ACC112 (cell line): ENCODE results near the gene TNN.

Source experiments
- H2AFZ ChIP-seq: fragments of 200-600 bp; sonication (generic); one replicate; pipeline ENCODE4 v1.6.0; 2017; ENCODE audit warnings: antibody characterized with exemption, low read length; ENCODE audit not compliant: unreplicated experiment
- H3K27ac ChIP-seq: fragments of 200-600 bp; sonication (generic); 2 replicates; pipeline ENCODE4 v1.5.1; 2014; ENCODE audit warnings: low read depth, mild to moderate bottlenecking, antibody characterized with exemption, low read length, moderate library complexity
- H3K27me3 ChIP-seq: fragments of 200-600 bp; sonication (generic); 2 replicates; pipeline ENCODE4 v1.6.1; 2014; ENCODE audit warnings: mild to moderate bottlenecking, antibody characterized with exemption, low read length, moderate library complexity, mixed read lengths; ENCODE audit not compliant: insufficient read depth
- H3K36me3 ChIP-seq: fragments of 200-600 bp; sonication (generic); 2 replicates; pipeline ENCODE4 v1.6.1; 2016; ENCODE audit warnings: mild to moderate bottlenecking, antibody characterized with exemption, low read length, moderate library complexity, mixed read lengths; ENCODE audit not compliant: insufficient read depth
- H3K4me1 ChIP-seq: fragments of 200-600 bp; sonication (generic); one replicate; pipeline ENCODE4 v1.6.1; 2016; ENCODE audit warnings: low read length, mixed read lengths; ENCODE audit not compliant: insufficient read depth, unreplicated experiment, control insufficient read depth
- H3K4me3 ChIP-seq: fragments of 200-600 bp; sonication (generic); 2 replicates; pipeline ENCODE4 v1.5.1; 2014; ENCODE audit warnings: mild to moderate bottlenecking, low read depth, low read length
- H3K79me2 ChIP-seq: fragments of 200-600 bp; sonication (generic); one replicate; pipeline ENCODE4 v1.6.0; 2016; ENCODE audit warnings: low read length; ENCODE audit not compliant: control insufficient read depth, unreplicated experiment, insufficient read depth

TNN gene

DNA sequence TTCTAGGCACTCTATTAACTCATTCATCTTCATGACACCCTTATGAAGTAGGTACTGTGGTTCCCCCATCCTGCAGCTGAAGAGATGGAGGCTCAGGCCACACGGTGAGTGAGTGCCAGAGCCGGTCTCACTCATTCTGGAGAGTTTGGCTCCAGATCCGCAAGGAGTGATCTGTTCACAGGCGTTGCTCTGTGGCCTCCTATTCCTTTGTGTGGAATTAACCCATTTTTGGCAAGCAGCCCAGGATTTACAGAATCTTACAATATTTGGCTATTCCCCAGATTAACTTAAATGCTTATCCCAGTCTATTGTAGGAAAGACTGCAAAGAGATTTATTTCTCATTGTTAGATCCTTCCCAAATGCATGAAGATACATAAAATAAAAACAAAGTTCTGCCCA, 95.3 kb downstream of the TNN start:
- no peak overlapping the region for H2AFZ ChIP-seq
- H3K79me2 ChIP-seq, result no peaks in the 10 kb centered on the region
- no peak overlapping the region for H3K4me3 ChIP-seq
- no peaks in the 10 kb centered on the region for H3K36me3 ChIP-seq
- H3K4me1 ChIP-seq, result no peaks in the 10 kb centered on the region
- no peak overlapping the region for H3K27ac ChIP-seq
- no peaks in the 10 kb centered on the region for H3K27me3 ChIP-seq

DNA sequence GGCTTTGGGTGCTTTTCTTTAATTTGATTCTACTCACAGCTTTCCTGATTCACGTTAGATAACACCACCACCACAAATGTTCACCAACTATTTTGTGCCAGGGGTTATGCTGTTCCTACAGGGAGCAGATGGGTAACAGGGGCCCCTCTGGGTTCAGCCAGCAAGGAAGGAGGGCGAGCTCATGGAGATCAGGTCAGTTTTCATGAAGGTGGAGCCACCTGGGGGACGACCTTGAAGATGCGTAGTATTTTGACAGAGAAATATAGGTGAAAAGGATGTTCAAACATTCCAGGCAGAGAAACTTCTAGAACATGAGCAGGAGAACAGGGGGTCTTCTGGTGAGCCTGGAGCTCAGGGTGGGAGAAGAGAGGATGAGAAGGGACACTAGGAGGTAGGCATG, 96.1 kb downstream of the TNN start:
- Histone ChIP-seq H3K4me1 (no peaks in the 10 kb centered on the region), H3K27ac (no peak overlapping the region), H3K79me2 (no peaks in the 10 kb centered on the region), H2AFZ (no peak overlapping the region), H3K4me3 (no peak overlapping the region), H3K27me3 (no peaks in the 10 kb centered on the region), H3K36me3 (no peaks in the 10 kb centered on the region)

DNA sequence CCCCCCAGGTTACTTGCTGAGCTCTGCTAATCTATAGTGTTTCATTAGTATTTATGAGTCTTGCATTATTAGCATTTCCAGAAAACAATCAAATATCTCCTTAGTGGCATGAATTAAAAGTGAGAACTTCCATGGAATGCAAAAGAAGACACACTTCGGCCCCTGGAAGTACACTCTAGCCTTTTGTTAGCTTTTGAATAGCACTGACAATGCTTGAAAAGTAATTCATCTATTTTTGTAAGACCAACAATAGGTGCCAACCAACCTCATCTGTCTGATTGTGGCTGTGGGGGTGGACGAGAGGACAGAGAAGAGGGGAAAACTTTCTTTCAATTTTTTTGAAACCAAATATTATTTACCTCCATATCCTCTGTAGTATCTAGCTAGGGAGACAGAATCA, 97.1 kb downstream of the TNN start:
- H3K27ac ChIP-seq, result no peak overlapping the region
- no peaks in the 10 kb centered on the region for H3K27me3 ChIP-seq
- no peaks in the 10 kb centered on the region for H3K79me2 ChIP-seq
- H3K36me3 ChIP-seq, result no peaks in the 10 kb centered on the region
- H3K4me1 ChIP-seq, result no peaks in the 10 kb centered on the region
- H2AFZ ChIP-seq, result no peak overlapping the region
- H3K4me3 ChIP-seq, result no peak overlapping the region

DNA sequence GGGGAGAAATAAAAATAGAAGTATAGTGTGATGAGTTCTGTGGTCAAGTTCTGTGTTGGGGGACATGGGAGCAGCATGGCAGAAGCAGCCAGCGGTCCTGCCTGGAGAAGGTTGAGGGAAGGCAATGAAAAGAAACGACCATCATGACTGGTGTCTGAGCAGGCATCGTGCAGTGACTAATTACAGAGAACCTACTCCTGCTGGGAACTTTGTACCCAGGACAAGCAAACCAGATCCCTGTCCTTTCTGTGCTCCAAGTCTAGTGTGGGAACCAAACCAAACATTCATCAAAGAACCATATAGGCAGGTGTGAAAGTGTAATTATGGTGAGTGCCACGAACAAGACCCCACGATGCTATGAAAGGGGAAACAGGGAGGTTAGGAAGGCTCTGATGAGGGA, 99.1 kb downstream of the TNN start:
- Histone ChIP-seq H2AFZ (no peak overlapping the region), H3K79me2 (no peaks in the 10 kb centered on the region), H3K27me3 (no peaks in the 10 kb centered on the region), H3K27ac (no peak overlapping the region), H3K4me1 (no peaks in the 10 kb centered on the region), H3K4me3 (no peak overlapping the region), H3K36me3 (no peaks in the 10 kb centered on the region)

DNA sequence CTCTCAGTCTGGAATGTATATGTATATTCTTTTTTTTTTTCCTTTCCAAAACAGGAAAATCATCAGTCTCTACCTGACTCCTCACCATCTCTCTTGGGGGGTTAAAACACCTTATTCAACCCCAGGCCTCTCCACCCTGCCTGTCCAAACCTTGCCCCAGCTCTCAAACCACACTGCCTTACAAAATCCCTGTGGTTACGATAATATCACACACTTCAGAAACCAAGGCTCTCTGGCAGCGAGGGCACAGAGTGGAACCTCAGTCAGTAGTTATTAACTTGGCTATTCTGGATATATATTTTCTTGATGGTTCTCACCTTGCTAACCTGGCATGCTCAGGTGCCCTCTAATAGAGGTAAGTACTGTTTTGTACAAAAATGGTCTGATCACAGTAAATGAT, 100.2 kb downstream of the TNN start:
- Histone ChIP-seq H2AFZ (no peak overlapping the region), H3K4me3 (no peak overlapping the region), H3K27me3 (no peaks in the 10 kb centered on the region), H3K36me3 (no peaks in the 10 kb centered on the region), H3K79me2 (no peaks in the 10 kb centered on the region), H3K4me1 (no peaks in the 10 kb centered on the region), H3K27ac (no peak overlapping the region)

DNA sequence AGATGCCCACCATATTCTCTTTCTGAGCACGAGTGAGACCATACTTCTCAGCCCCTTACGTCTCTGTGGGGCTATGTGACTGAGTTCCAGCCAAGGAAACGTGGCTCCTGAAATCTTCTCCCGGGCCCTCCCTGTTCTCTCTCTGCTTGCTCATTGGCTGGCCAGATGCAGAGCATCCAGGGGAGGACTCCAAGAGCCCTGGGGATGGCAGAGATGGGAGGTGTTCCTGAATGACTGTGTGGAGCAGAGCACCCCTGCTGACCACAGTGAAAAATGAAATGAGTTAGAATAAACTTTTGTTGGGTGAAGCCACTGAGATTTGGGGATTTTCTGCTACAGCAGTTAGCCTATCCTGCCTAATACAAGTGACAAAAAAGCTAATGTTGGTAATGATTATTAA, 101.1 kb downstream of the TNN start:
- Histone ChIP-seq H3K27ac (no peak overlapping the region), H3K4me3 (no peak overlapping the region), H3K36me3 (no peaks in the 10 kb centered on the region), H3K4me1 (no peaks in the 10 kb centered on the region), H3K27me3 (no peaks in the 10 kb centered on the region), H3K79me2 (no peaks in the 10 kb centered on the region), H2AFZ (no peak overlapping the region)

DNA sequence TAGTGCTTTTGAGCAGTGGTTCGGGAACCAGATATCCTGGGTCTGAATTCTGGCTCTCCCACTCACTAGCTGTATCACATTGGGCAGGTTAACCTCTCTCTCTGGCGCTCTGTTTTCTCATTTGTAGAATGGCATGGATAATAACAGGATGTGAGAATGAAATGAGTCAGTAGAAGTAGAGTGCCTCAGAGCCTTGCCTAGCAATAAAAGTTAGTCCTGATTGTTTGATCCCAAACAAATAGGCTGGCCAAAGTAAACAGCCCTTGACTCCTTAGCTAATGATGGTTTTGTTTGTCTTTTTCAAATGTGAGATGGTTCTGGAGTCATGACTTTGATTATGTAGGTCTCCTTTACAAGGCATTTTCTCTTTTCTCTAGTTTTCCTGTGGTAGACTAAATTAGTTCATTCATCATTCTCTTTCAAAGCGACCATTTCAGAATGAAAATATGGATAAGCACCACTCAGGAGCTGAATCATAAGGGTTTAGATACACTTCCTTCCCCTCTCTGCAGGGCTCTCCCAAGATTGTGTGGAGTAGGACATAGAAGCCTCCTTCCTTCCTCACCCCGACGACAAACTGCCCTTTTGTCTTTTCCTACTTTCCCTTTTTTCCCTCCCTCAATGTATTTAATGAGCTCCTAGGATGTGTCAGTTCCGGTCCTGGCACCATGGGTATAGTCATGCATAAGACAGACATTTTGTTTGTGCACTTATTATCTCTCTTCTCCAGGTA, 101.8 kb downstream of the TNN start:
- Histone ChIP-seq H3K27ac (peak overlapping the region; percentile 16; the same call in 1 of the 2 replicates), H3K79me2 (no peaks in the 10 kb centered on the region), H3K36me3 (no peaks in the 10 kb centered on the region), H3K27me3 (no peaks in the 10 kb centered on the region), H3K4me1 (no peaks in the 10 kb centered on the region), H3K4me3 (no peak overlapping the region), H2AFZ (no peak overlapping the region)

DNA sequence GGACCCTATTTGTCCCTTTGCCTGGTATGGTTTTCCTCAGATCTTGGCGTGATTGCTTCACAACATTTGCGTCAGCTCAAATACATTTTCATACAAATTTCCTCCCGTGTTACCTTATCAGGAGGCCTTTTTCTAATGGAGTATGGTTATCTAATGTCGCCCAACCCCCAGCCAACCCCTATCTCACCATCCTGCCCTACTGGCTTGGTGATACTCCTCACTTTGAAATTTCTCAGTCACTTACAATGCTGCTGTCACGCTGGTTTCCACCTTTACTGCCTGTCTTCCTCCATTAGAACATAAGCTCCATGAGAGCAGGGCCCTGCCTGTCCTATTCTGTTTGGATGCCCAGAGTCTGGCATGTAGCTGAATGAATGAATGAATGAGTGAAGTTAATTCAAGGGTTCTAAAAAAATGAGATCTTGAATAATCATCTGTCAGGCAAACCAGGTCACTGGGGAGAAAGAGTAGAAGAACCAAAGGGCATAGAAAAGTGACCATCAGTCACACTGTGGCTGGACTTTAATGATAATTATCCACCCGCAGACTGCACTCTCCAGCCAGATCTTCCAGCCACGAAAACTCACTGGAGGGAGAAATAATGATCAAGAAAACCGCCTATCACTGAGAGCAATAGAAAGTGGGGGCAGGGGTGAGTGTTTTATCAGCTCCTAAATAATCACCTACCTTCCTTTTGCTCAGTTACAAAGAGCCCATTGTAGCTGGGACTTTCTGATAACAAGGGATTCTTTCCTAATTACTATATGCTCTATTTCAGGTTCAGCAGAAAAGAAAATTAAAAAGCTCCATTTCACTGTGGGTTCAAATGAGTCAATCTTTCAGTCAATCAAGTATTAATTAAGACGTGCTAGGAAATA, 103.6 kb downstream of the TNN start:
- H3K36me3 ChIP-seq, result no peaks in the 10 kb centered on the region
- no peak overlapping the region for H3K4me3 ChIP-seq
- no peak overlapping the region for H3K27ac ChIP-seq
- no peaks in the 10 kb centered on the region for H3K27me3 ChIP-seq
- no peak overlapping the region for H2AFZ ChIP-seq
- no peaks in the 10 kb centered on the region for H3K79me2 ChIP-seq
- H3K4me1 ChIP-seq, result no peaks in the 10 kb centered on the region

DNA sequence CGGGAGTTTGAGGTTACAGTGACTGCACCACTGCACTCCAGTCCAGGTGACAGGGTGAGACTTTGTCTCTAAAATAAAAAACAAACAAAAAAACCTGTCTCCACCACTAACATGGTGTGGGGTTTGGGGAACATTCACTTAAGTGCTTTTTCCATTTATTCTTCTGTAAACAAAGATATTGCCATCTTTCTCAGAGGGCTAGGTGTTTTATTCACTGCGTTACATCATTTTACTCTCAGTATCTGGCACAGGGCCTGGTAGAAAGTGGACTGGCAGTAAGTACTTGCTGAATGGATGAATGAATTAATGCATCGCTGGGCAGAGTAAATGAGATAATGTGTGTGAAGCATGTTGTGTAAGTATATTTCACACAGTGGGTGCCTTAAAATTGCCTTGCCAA, 104.9 kb downstream of the TNN start:
- Histone ChIP-seq H3K36me3 (no peaks in the 10 kb centered on the region), H3K4me1 (no peaks in the 10 kb centered on the region), H3K27me3 (no peaks in the 10 kb centered on the region), H3K4me3 (no peak overlapping the region), H2AFZ (no peak overlapping the region), H3K79me2 (no peaks in the 10 kb centered on the region), H3K27ac (no peak overlapping the region)

DNA sequence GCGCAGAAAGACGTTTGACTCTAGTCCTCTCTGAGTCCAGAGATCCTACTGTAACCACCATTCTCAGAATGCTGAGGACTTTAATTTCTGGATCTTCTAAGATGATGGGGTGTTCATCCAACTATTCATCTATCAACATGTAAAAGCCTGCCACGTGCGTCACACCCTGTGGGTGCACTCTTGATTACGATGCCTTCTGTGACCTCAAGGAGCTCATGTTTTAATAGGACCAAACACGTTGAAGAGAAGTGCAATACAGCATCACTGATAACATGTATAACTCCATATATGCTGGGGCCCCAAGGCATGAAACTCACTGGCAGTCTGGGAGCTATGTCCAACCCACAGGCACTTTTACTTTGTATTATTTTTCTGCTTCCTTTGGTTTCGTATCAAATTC, 105.9 kb downstream of the TNN start:
- Histone ChIP-seq H3K36me3 (no peaks in the 10 kb centered on the region), H3K79me2 (no peaks in the 10 kb centered on the region), H2AFZ (no peak overlapping the region), H3K4me1 (no peaks in the 10 kb centered on the region), H3K4me3 (no peak overlapping the region), H3K27ac (no peak overlapping the region), H3K27me3 (no peaks in the 10 kb centered on the region)
